Peyer's patch (tissue), 4 donors: Measurements from ENCODE around the gene KIF18A. TPM values are rescaled to one million over a fixed set of nuclear protein-coding genes. Genes with fewer than 3 reads are reported as not detected.

ENCODE experiments used
- DNase-seq, 3 donors: peaks; one replicate each; pipeline ENCODE4 v3.0.0-alpha.2; 2017 to 2019
- H3K27ac ChIP-seq, 4 donors: fragments of 200-600 bp; sonication (generic); one replicate each; pipeline ENCODE4 v1.5.1; 2016 to 2019
- H3K27me3 ChIP-seq, 2 donors: fragments of 200-600 bp; sonication (generic); one replicate each; pipeline ENCODE4 v1.5.1; 2019
- H3K36me3 ChIP-seq, 3 donors: fragments of 200-600 bp; sonication (generic); one replicate each; pipeline ENCODE4 v1.5.1; 2016 to 2019
- H3K4me1 ChIP-seq, 4 donors: fragments of 200-600 bp; sonication (generic); one replicate each; pipeline ENCODE4 v1.5.1; 2016 to 2019
- H3K4me3 ChIP-seq, 4 donors: fragments of 200-600 bp; sonication (generic); 1 replicate in 3 of 4; 2 replicates in 1 of 4; pipeline ENCODE4 v1.5.1; 2016 to 2019; ENCODE audit warnings: mild to moderate bottlenecking in 1 of 4
- H3K9me3 ChIP-seq, 4 donors: fragments of 200-600 bp; sonication (generic); one replicate each; pipeline ENCODE4 v1.5.1; 2016 to 2019; ENCODE audit warnings: mild to moderate bottlenecking in 1 of 4
- CTCF ChIP-seq, 6 experiments: fragments of 450-650 bp in 4 of 6; fragments of 200-600 bp in 2 of 6; sonication (generic) in 1 of 6; IDR thresholded peaks; one replicate each; pipeline ENCODE4 v1.5.1; 2017 to 2019; ENCODE audit warnings: antibody characterized with exemption in 6 of 6, mild to moderate bottlenecking in 3 of 6, moderate library complexity in 1 of 6
- POLR2A ChIP-seq, 2 donors: fragments of 450-650 bp; IDR thresholded peaks; one replicate each; pipeline ENCODE4 v1.5.1; 2017; ENCODE audit warnings: antibody characterized with exemption in 2 of 2, mild to moderate bottlenecking in 2 of 2, moderate library complexity in 2 of 2
- total RNA-seq, 4 donors: library from RNA; depleted of rRNA; stranded (reverse); fragments of >200 nt; gene quantifications; one replicate each; pipeline ENCODE4 v1.1.0, GENCODE V29; 2016

KIF18A gene
- total RNA-seq, 4 donors from 2014 or later: 0.94 to 9.1 (median 3.1) TPM

- Histone ChIP-seq H3K9me3 (no peaks in the 10 kb centered on the region), H3K36me3 (no peaks in the 10 kb centered on the region), H3K27me3 (no peaks in the 10 kb centered on the region), H3K27ac (no peak overlapping the region), H3K4me1 (no peaks in the 10 kb centered on the region), H3K4me3 (no peak overlapping the region)
- DNase-seq: no peak
- TF ChIP-seq CTCF (IDR thresholded peaks at IDR 0.05) (no peak), POLR2A (IDR thresholded peaks at IDR 0.05) (no peak)
These were observed 130.4 kb downstream of the KIF18A start for GRCh38 chr11:27977527-27977926.

GRCh38 chr11:27977031-27977430 is 130.9 kb downstream of the KIF18A start:
- H3K4me1 ChIP-seq: no peaks in the 10 kb centered on the region
- H3K9me3 ChIP-seq: no peaks in the 10 kb centered on the region
- H3K36me3 ChIP-seq: no peaks in the 10 kb centered on the region
- DNase-seq: no peak
- H3K27ac ChIP-seq: no peak overlapping the region
- H3K4me3 ChIP-seq: no peak overlapping the region
- H3K27me3 ChIP-seq: no peaks in the 10 kb centered on the region
- TF ChIP-seq CTCF (IDR thresholded peaks at IDR 0.05): no peak
- no peak for TF ChIP-seq POLR2A (IDR thresholded peaks at IDR 0.05)

- H3K4me3 ChIP-seq: no peak overlapping the region
- no peak for DNase-seq
- H3K27me3 ChIP-seq: no peaks in the 10 kb centered on the region
- no peaks in the 10 kb centered on the region for H3K9me3 ChIP-seq
- no peak for TF ChIP-seq POLR2A (IDR thresholded peaks at IDR 0.05)
- TF ChIP-seq CTCF (IDR thresholded peaks at IDR 0.05): no peak
- no peaks in the 10 kb centered on the region for H3K4me1 ChIP-seq
- H3K36me3 ChIP-seq: no peaks in the 10 kb centered on the region
- H3K27ac ChIP-seq: no peak overlapping the region
These were observed 131.7 kb downstream of the KIF18A start for GRCh38 chr11:27976262-27976661.

GRCh38 chr11:27973851-27974536 is 134.0 kb downstream of the KIF18A start:
- H3K36me3 ChIP-seq: no peaks in the 10 kb centered on the region
- TF ChIP-seq CTCF (IDR thresholded peaks at IDR 0.05) (no peak), POLR2A (IDR thresholded peaks at IDR 0.05) (no peak)
- no peaks in the 10 kb centered on the region for H3K27me3 ChIP-seq
- no peaks in the 10 kb centered on the region for H3K4me1 ChIP-seq
- H3K27ac ChIP-seq: no peak overlapping the region
- no peak overlapping the region for H3K4me3 ChIP-seq
- DNase-seq: no peak
- no peaks in the 10 kb centered on the region for H3K9me3 ChIP-seq

GRCh38 chr11:27972522-27973170 is 135.3 kb downstream of the KIF18A start:
- TF ChIP-seq CTCF (IDR thresholded peaks at IDR 0.05) (no peak), POLR2A (IDR thresholded peaks at IDR 0.05) (no peak)
- H3K9me3 ChIP-seq: no peaks in the 10 kb centered on the region
- DNase-seq: no peak
- H3K4me1 ChIP-seq: no peaks in the 10 kb centered on the region
- no peak overlapping the region for H3K4me3 ChIP-seq
- H3K27ac ChIP-seq: no peak overlapping the region
- no peaks in the 10 kb centered on the region for H3K36me3 ChIP-seq
- H3K27me3 ChIP-seq: no peaks in the 10 kb centered on the region
